GM18519 (cell line): ENCODE measurements around the gene PCYT1B.
"Not testable (repeated sequence)": the region's sequence is repeated elsewhere in the genome, so short reads cannot be mapped to it uniquely, and the experiment has no call there.

Experiments
- ATAC-seq: cut with Tn5 transposase; IDR thresholded peaks from one replicate; pipeline ENCODE4 v1.9.1; 2021; ENCODE audit warnings: mild to moderate bottlenecking, moderate library complexity; ENCODE audit not compliant: unreplicated experiment, low FRiP score

PCYT1B gene

GRCh38 chrX:24646745-24647182 is 383 bp downstream of the PCYT1B start:
- no peak for ATAC-seq

- ATAC-seq, result no peak
These were observed 1.1 kb downstream of the PCYT1B start for GRCh38 chrX:24646006-24646405.

GRCh38 chrX:24643116-24643515 is 4.0 kb downstream of the PCYT1B start:
- no peak for ATAC-seq

GRCh38 chrX:24629701-24630100 is 17.4 kb downstream of the PCYT1B start:
- no peak for ATAC-seq

- no peak for ATAC-seq
These were observed 27.5 kb downstream of the PCYT1B start for GRCh38 chrX:24619647-24620046.

GRCh38 chrX:24610516-24610915 is 36.6 kb downstream of the PCYT1B start:
- ATAC-seq, result no peak

GRCh38 chrX:24607616-24608015 is 39.5 kb downstream of the PCYT1B start:
- no peak for ATAC-seq

GRCh38 chrX:24605941-24606340 is 41.2 kb downstream of the PCYT1B start:
- not testable (repeated sequence) for ATAC-seq

GRCh38 chrX:24603191-24603590 is 44.0 kb downstream of the PCYT1B start:
- ATAC-seq, result no peak

- ATAC-seq, result no peak
These were observed 45.3 kb downstream of the PCYT1B start for GRCh38 chrX:24601858-24602257.

GRCh38 chrX:24594501-24594900 is 52.6 kb downstream of the PCYT1B start:
- no peak for ATAC-seq

- no peak for ATAC-seq
These were observed 57.0 kb downstream of the PCYT1B start for GRCh38 chrX:24590111-24590510.

- no peak for ATAC-seq
These were observed 70.1 kb downstream of the PCYT1B start for GRCh38 chrX:24577091-24577490.

GRCh38 chrX:24575496-24575895 is 71.7 kb downstream of the PCYT1B start:
- ATAC-seq, result no peak

GRCh38 chrX:24574743-24575142 is 72.4 kb downstream of the PCYT1B start:
- no peak for ATAC-seq

- no peak for ATAC-seq
These were observed 80.0 kb downstream of the PCYT1B start for GRCh38 chrX:24567169-24567568.

GRCh38 chrX:24566240-24566639 is 80.9 kb downstream of the PCYT1B start:
- ATAC-seq, result no peak

GRCh38 chrX:24563291-24564010 is 83.7 kb downstream of the PCYT1B start:
- ATAC-seq, result no peak

- no peak for ATAC-seq
These were observed 86.0 kb downstream of the PCYT1B start for GRCh38 chrX:24561121-24561520.

- ATAC-seq, result no peak
These were observed 94.1 kb downstream of the PCYT1B start for GRCh38 chrX:24553011-24553410.

- no peak for ATAC-seq
These were observed 97.0 kb downstream of the PCYT1B start for GRCh38 chrX:24550166-24550565.

GRCh38 chrX:24547961-24548360 is 99.2 kb downstream of the PCYT1B start:
- ATAC-seq, result no peak

- no peak for ATAC-seq
These were observed 104.4 kb downstream of the PCYT1B start for GRCh38 chrX:24542756-24543155.
